A673 (cell line): Measurements from ENCODE around the gene FEN1. TPM values are rescaled to one million over a fixed set of nuclear protein-coding genes. Genes with fewer than 3 reads are reported as not detected.

Experiments used
- BruUV-seq: library from RNA; stranded (reverse); fragments of 400-500 nt; replicated peaks from 2 replicates; lab custom pipeline; 2021; lab: Mats Ljungman, UMichigan
- CTCF ChIA-PET: fragments of 300-600 bp; sonication (Branson Sonifier 250); formaldehyde crosslinking; loops from one replicate; lab custom pipeline; 2022; ENCODE audit warnings: antibody characterized with exemption; lab: Charles Lee
- POLR2A ChIA-PET: fragments of 300-600 bp; sonication (Branson Sonifier 250); formaldehyde crosslinking; loops from one replicate; lab custom pipeline; 2022; ENCODE audit warnings: antibody characterized with exemption; ENCODE audit not compliant: low non-redundant PET; lab: Charles Lee
- DNase-seq: peaks from one replicate; pipeline ENCODE4 v3.0.0-alpha.2; 2015; ENCODE audit warnings: low spot score
- H3K27ac ChIP-seq: fragments of 200-600 bp; sonication (generic); 2 replicates; pipeline ENCODE4 v1.5.1; 2016; ENCODE audit warnings: mixed run types, low read depth, mild to moderate bottlenecking, mixed read lengths, antibody characterized with exemption, low read length; ENCODE audit not compliant: poor library complexity, severe bottlenecking
- H3K27me3 ChIP-seq: fragments of 200-600 bp; sonication (generic); replicated peaks from 2 replicates; pipeline ENCODE4 v1.6.1; 2017; ENCODE audit warnings: mixed run types, low read depth, mild to moderate bottlenecking, mixed read lengths, antibody characterized with exemption, low read length; ENCODE audit not compliant: insufficient read depth, poor library complexity
- H3K36me3 ChIP-seq: fragments of 200-600 bp; sonication (generic); 2 replicates; pipeline ENCODE4 v1.6.1; 2016; ENCODE audit warnings: mixed run types, mild to moderate bottlenecking, mixed read lengths, antibody characterized with exemption, low read length; ENCODE audit not compliant: insufficient read depth, poor library complexity, severe bottlenecking
- H3K4me1 ChIP-seq: fragments of 200-600 bp; sonication (generic); 2 replicates; pipeline ENCODE4 v1.6.1; 2017; ENCODE audit warnings: mixed run types, mild to moderate bottlenecking, mixed read lengths, antibody characterized with exemption, low read length; ENCODE audit not compliant: insufficient read depth, poor library complexity, severe bottlenecking
- H3K4me3 ChIP-seq: fragments of 200-600 bp; sonication (generic); 2 replicates; pipeline ENCODE4 v1.5.1; 2016; ENCODE audit warnings: low read depth, mixed run types, mild to moderate bottlenecking, mixed read lengths, low read length; ENCODE audit not compliant: poor library complexity, severe bottlenecking
- H3K9me3 ChIP-seq: fragments of 200-600 bp; sonication (generic); 2 replicates; pipeline ENCODE4 v1.6.1; 2016; ENCODE audit warnings: mixed run types, low read depth, mild to moderate bottlenecking, mixed read lengths, antibody characterized with exemption, low read length; ENCODE audit not compliant: poor library complexity, severe bottlenecking
- CTCF ChIP-seq: fragments of 300-800, 200-600 bp; sonication (generic); conservative IDR thresholded peaks from 2 replicates; pipeline ENCODE4 v1.5.1; 2017; ENCODE audit warnings: low read depth, mild to moderate bottlenecking, antibody characterized with exemption, low read length, moderate library complexity, mixed read lengths
- EZH2 ChIP-seq: fragments of 200-600 bp; sonication (generic); IDR thresholded peaks from 2 replicates; pipeline ENCODE4 v1.6.1; 2017; ENCODE audit warnings: borderline replicate concordance, low read depth, mild to moderate bottlenecking, mixed read lengths, antibody characterized with exemption, low read length; ENCODE audit not compliant: poor library complexity, severe bottlenecking
- intact Hi-C: fragments of 100-400 bp; cut with micrococcal nuclease; formaldehyde crosslinking; loops from one replicate; pipeline ENCODE4 v1.10.0; 2022; ENCODE audit not compliant: unreplicated experiment
- total RNA-seq: library from RNA; stranded (reverse); gene quantifications from 2 replicates; pipeline ENCODE4 v1.2.3, GENCODE V29; 2021

Gene FEN1
- total RNA-seq, 1 experiment from 2014 or later = 152 TPM

- peak within 1 kb of the TSS; percentile 50 for H3K4me3 ChIP-seq
- no TSS peak for BruUV-seq
- H3K27me3 ChIP-seq = no peaks in the 10 kb centered on the region
- peak; percentile 73 for DNase-seq
- ChIA-PET CTCF (interaction anchor here (1.2 to 1.6 kb wide), 2 partner anchors 36 to 356 kb away, joined by 6 to 10 read pairs; no protein-coding TSS in a partner anchor), POLR2A (no interaction called here)
- intact Hi-C loops = no loop called here
- peaks cover 20% of the 10 kb centered on the region for H3K4me1 ChIP-seq
- peak; percentile 59 for TF ChIP-seq CTCF
- TF ChIP-seq EZH2 = no peak
- no peaks in the 10 kb centered on the region for H3K9me3 ChIP-seq
- H3K36me3 ChIP-seq = no peaks in the 10 kb centered on the region
- no peak within 1 kb of the TSS for H3K27ac ChIP-seq
Measured at GRCh38 chr11:61752117-61752924, 40.4 kb upstream of the FEN1 start, which contains the start of gene MYRF. Gene MYRF (plus strand): TSS chr11:61752636. CDS start chr11:61752745, 109 bp downstream.

- peak; percentile 39 for DNase-seq
- no peaks in the 10 kb centered on the region for H3K9me3 ChIP-seq
- no peaks in the 10 kb centered on the region for H3K36me3 ChIP-seq
- no peak overlapping the region for H3K27ac ChIP-seq
- peak overlapping the region; percentile 50 for H3K4me3 ChIP-seq
- no peaks in the 10 kb centered on the region for H3K27me3 ChIP-seq
- intact Hi-C loops = no loop called here
- CTCF ChIA-PET = interaction anchor here (0.7 to 1.6 kb wide), 4 partner anchors 34 to 475 kb away, joined by 3 to 10 read pairs (median 4); no protein-coding TSS in a partner anchor
- peaks cover 26% of the 10 kb centered on the region for H3K4me1 ChIP-seq
- POLR2A ChIA-PET = no interaction called here
- TF ChIP-seq EZH2 = no peak
- TF ChIP-seq CTCF = 0 out of 2 replicates have a peak, but pooled peaks have one; percentile 12
- BruUV-seq = no TSS peak
Measured at GRCh38 chr11:61752925-61753521, 39.7 kb upstream of the FEN1 start.

DNA sequence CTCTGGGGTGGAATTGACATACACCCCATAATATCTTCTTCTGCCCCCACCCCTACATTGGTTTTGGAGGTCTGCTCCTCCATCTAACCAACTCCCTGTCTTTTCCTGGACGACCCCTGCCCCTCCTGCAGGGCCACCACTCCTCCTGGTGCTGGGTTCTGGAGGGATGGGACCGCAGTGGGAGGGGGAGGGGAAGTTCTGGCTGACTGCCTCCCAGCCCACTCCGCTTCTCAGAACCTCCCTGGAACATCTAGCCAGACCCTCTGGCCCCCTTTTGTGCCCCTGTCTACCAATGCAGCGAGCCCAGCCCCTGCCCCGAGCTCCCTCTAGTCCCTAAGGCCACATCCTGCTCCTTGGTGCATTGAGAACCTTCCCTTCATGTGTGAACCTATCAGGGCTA, 39.0 kb upstream of the FEN1 start:
- intact Hi-C loops = no loop called here

More for the DNA sequence above, 39.0 kb upstream of the FEN1 start:
- CTCF ChIA-PET = interaction anchor here (0.7 to 1.6 kb wide), 4 partner anchors 33 to 476 kb away, joined by 3 to 10 read pairs (median 4); no protein-coding TSS in a partner anchor
- Histone ChIP-seq H3K4me3 (no peak overlapping the region), H3K27me3 (no peaks in the 10 kb centered on the region), H3K9me3 (no peaks in the 10 kb centered on the region), H3K4me1 (peaks cover 26% of the 10 kb centered on the region), H3K36me3 (no peaks in the 10 kb centered on the region), H3K27ac (no peak overlapping the region)
- no TSS peak for BruUV-seq
- POLR2A ChIA-PET = no interaction called here
- no peak for DNase-seq
- TF ChIP-seq CTCF (no peak), EZH2 (no peak)
